Epidermal melanocyte (primary cell): Measurements from ENCODE around the gene CIP2A.

ENCODE experiments used
- DNase-seq: peaks from one replicate; pipeline ENCODE4 v3.0.0; 2011; ENCODE audit warnings: low spot score; ENCODE audit not compliant: insufficient read length

The CIP2A gene

DNA sequence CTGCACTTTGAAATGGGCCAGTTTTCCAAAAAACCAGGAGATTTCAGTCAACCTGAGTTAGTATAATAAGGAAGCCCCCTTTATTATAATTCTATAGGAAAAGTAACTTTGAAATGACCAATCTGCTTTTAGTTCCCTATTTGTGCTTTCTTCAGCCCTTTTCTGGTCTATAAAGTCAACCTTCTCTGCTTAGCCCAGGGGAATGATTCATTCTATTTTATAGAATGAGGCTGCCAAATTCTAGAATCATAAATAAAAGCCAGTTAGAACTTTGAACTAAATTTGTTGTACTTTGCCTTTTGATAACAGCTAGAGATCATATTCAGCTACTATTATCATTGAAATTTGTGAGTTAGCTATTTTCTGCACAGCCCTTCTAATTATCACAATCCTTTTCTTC, 24.7 kb downstream of the CIP2A start:
- DNase-seq = no peak

DNA sequence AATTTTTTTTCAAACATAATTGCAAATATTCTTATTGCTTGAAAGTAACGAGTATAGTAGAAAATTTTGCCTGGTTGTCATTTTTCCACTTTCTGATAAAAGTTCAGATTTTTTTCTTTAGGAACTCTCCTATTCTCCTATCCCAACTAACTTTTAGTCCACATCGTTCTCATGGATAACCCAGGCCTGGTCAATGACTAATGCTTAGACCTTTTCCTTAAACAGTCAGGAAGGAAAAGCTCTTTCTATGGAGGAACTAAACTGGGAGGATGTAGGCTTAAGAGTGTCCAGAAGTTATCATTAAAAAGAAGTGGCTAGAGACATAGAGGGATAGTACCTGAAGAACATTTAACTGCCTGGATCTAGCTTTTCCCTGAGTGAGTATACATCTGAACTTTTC, 26.7 kb downstream of the CIP2A start:
- DNase-seq = no peak

DNA sequence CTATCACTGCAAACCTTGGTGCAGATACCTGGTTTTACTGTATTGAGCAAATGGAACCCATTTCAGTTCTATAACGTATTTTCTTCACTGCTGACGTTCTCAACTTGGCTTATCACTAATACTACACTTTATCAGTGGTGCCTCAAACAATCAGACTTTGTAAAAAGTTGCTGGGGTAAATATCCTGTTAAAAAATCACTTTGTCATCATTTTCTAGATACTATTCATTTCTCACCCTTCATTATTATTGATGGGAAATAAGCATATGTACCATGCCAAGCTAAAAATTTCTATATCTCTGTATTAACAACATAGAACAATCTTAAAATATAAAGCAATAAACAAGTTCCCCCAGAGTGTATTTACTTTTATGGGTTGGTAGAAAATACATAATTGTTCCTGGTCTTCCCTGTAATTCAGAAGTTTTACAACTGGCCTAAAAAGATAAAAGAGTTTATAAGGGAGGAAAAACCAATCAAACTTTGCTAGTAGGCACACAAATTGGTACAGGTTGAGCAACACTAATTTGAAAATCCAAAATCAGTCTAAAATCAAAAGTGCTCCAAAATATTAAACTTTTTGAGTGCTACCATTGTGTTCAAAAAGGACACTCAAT, 33.2 kb downstream of the CIP2A start:
- no peak for DNase-seq

DNA sequence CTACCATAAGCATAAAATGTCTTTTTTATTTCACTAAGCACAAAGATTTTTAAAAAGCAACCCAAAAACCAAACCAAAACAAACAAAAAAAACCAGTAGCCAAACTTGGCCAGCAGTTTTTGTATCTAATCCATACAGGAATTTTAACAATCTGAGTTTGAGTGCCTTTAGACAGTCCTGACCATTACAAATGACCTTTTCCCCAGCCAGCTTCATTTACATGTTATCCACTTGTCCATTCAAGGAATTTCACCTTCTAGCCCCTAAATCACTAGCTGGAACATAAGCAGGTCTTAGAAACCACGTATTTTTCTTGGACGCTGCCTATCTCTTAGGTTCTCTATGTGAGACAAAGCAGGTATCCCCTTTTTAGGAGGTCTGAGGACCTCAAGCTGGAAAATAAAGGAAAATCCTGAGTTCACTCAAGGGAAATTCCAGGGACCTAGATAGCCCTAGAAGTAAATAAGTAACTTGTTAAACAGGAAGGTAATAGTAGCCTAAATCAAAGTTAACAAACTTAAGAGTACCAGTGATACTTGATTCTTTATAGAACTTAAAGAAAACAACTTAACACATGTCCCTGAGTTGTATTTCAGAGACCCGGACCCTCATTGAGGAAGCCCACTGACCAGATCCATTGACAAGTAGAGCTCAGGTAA, 34.2 kb downstream of the CIP2A start:
- DNase-seq = no peak

DNA sequence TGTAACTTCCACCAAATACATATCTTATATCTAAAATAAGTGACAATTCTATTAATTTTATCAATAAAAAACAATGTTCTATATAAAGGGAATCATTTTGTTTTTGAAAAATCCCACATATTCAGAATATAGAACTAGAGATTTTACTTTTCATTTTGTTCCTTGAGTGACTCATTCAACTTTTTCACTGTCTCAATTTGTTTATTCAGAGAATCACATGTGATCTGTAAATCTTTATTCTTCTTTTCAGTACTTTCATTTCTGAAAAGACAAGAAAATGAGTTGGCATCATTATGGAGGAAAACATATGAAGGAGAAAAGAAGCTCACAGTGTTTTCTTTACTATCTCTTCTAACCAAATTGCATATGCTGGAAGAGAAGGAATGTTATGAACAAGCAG, 35.0 kb downstream of the CIP2A start:
- no peak for DNase-seq

DNA sequence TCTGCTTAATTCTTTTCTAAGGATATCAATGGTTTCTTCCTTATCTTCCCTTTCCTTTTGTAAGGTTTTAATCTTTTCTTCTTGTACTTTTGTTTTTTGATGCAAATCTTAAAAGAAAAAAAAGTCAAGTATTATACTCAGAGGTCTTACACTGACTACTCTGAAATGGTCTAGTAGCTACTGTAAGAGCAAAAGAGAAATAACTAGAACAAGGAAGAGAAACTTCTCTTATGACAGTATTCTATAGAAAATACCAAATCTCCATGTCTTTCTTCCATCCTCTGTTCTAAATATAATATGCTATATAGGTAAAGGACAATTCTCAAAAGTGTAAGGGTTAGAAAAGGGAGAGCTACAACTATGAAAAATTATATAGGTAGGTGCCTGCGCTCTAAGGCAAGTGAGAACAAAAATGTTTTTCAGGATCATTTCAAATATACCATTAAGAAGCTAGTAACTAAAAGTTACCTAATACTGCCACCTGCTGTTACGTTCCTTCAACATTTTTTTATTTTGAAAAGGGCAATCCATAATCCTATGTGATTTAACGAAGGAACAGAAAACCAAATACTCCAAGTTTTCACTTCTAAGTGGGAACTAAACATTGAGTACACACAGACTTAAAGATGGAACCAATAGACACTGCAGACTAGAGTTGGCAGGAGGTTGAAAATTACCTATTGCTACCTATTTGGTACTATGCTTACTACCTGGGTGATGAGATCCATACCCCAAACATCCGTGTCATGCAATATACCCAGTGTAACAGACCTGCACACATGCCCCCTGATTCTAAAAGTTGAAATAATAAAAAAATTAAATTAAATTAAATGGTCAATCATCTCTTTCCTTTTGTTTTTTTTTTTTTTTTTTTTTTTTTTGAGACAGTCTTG, 36.7 kb downstream of the CIP2A start:
- DNase-seq = no peak

DNA sequence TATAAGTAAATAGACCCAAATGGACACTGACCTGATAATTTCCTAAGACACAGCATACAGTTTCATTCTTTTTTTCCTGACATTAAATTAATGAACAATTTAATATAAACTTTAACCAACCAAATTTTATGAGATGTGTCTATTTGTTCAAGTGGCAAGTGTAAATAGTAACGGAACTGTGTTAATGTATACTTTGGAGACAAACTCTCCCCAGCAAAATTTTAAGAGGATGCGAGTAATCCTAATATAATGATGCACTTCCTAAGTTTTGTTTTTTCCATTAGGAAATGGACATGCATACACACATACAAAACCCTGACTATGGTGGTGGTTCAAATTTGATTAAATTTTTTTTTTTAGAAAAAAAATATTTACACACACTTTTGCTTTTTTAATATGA, 40.4 kb downstream of the CIP2A start:
- DNase-seq = no peak

DNA sequence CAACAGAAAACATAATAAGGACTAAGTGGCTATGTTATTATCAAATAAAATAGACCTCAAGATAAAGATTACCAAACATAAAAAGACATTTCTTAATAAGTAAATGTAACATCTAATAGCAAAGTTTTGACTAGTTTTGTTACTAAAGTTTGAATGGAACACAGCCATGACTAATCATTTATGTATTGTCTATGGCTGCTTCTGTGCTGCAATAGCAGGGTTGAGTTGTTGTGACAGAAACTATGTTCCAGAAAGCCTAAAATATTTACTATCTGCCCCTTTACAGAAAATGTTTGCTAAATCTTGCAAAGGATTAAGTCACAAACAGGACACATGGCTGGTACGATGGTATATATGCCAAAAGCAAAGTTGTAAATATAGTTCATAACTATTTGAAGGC, 40.9 kb downstream of the CIP2A start:
- no peak for DNase-seq

DNA sequence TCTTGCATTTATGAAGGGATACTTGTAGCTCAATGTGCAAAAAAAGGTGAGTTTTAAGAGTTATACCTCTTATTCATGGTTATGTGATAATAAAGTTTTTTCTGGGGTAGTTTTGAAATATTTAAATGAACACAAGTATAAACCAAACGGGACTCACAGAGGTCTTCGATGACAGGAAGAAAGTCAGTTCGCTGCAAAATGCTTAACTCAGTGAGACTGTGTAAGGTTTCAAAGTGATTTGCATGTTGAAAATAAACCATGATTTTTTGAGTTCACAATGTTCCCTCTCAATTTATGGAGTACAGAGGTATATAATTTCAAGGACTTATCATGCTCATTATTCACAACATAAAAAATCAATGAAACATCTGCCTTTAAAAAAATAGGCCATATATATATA, 42.5 kb downstream of the CIP2A start:
- no peak for DNase-seq

DNA sequence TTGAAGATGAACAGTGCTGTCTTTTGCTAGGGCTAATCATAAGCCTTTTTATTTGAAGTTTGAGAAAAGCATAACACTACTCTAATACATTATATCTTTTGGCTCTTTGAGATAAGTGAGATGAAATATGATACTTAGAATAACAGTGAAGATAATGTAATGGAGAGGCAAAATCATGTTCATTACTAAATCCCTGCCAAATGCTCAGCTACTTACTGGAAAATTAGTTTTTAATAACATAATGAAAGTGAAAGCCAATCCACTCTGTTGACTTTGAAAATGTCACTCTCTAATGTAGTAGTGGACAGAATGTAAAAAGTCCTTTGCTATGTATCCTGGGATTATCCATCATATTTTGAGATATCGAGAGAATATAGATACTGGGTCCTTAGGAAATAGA, 43.0 kb downstream of the CIP2A start:
- no peak for DNase-seq

DNA sequence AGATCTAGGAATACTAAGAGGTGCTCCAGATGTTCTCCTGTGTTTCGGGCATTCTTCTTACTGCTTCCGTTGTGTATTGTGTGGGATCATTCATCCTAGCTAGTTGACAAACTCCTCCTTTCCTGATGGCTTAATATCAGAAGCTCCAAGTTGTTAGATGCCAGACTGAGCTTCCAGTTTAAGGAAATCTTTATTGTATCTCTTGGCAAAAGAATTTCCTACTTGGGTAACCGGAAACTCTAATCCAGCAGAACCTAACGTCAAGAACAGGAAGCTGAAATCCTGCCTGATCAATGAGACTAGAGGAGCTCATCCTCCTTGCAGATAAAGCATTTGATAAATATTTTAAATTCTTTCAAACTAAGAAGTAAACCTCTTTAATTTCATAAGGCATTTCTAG, 51.2 kb downstream of the CIP2A start:
- DNase-seq = no peak

DNA sequence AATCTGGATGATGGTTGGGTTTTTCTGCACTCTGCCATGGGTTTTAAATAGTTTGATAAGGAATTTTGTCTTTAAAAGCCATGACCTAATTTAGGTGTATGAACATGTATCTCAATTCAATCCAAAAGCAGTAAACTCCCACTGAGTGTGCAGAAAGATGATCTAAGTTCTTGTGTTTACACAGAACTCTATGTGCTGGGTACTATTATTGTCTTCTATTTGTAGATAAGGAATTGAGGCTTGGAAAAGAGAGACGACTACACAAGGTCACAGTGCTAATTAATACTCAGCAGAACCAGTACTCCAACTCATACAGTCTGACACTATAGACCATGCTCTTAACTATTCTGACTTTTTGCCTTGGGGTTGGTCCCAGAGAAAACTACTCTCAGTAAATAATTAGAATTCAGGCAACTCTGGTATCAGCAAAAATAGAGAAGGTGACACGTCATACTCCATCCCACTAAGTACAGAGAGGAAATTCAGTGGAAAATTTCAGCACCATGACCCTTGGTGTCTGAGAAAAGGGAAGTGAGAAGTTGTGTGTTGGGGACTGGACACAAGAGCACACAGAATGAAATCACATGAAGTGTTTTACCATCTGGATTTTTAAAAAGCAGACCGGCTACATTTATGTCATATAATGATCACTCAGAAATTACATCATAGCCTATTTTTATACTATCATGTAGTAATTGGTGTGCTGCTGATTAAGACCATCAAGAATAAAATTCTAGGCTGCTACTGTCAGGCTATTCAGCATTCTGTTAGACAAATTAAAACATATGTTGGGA, 60.6 kb downstream of the CIP2A start:
- DNase-seq = no peak

DNA sequence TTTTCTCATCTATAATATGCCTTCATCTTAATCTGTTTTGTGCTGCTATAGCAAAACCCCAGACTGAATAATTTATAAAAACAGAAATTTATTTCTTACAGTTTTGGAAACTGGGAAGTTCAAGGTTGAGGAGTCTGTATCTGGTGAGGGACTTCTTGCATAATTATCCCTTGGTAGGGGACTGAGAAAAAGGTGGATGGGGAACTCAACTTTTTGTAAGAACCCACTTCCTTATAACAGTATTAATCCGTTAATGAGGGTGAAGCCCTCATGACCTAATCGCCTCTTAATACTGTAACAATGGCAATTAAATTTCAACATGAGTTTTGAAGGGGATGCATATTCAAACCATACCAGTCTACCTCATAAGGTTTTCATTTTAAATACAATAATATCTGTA, 61.4 kb downstream of the CIP2A start:
- DNase-seq = no peak

DNA sequence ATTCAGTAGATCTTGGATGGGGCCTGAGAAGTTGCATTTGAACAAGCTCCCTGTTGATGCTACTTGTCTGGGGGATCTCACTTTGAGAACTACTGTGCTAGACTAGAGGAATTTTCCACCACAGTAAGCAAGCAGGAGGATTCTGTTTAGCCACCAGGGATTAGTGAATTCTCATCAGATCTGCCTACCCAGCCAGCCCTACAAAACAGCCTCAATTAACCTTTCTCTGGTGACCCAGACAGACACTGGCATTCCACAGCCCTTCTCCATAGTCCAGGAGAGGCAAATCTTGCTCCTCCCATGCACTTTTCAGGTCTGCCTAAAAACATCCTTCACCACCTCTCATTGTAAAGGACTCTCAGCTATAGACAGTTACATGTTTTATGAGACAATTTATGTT, 62.1 kb downstream of the CIP2A start:
- no peak for DNase-seq

DNA sequence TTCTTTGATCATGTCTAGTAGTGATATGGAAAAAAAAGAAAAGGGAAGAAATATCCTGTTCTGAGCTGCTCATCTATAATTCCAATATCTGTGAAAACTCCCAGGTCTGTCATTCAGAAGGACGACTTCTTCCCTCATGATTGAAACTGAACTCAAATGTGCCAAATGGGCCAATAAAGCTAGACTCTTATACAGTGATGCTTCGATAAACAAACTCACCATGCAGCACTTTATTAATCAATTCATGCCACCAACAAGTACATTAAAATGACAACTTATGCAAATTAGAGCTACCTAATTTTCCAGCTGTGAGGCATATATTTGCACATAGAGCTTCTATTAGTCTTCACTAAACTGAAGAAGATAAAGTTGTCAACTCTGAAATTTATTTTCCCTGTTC, 63.3 kb downstream of the CIP2A start:
- DNase-seq = no peak

DNA sequence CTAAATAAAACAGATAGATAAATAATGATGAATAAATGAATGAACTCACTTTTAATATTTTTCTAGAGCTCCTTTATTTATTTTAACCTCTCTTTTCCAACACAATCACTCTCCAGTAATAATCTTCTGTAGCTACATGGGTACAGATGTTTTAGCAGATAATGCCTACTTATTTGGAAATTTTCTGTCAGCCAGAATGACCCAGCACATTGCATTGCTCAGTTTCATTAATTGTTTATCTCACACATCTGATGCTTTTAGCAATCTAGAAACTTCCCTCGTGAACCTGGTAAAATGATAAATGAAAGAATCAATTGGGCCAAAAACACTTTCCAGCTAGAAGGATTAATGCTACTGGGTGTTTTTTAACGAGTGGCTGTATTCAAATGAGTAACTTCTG, 64.0 kb downstream of the CIP2A start:
- no peak for DNase-seq

DNA sequence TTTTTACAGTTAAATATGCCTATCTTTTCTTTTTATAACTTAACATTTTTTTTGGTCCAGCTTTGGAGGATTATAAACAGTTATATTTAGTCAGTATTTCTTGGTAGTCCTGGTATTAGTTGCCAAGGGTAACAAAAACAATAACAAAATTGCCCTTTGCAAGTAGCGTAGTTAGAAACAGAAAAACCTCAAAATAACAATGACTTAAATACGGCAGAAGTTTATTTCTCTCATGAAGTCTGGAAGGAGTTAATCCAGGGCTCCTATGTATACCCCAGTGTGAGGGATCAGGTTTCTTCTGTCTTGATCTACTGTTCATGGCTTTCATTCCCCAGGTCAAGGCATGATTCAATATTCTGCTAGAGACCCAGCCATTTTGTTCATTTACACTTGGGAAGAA, 64.7 kb downstream of the CIP2A start:
- no peak for DNase-seq

DNA sequence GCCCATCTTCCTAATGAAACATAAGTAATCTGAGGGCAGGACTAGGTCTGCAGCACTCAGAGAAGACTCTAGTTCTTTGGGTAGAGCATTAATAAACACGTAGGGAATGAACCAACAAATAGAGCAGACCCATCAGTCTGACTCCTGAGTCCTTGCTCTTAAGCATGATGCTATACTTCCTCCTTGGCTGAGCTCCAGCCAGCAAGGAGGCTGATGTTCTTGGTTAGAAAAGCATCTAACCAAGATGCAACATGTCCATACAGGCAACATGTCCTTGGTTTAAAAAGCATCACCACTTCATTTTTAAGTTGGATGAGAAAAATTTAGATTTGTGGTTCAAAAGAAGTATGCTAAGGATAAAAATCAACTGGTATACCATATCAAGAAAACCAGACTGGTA, 70.3 kb downstream of the CIP2A start:
- DNase-seq = no peak

DNA sequence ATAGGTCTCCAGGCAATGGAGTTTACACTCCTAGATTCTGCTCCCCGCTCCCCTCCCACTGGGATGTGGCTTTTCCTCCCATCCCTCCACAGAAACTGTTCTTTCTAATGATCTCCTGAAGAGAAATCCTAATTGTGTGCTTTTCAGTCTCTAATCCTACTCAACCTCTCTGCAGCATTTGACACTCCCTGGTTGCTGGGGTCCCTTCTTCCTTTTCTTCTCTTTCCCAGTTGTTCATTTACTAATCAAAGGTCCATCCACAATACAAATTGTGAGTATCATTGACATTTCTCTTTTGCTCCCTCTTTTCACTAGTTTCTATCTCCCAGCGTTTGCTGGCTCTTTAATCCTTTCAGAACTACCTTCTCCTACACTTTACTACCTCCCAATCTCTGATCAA, 72.4 kb downstream of the CIP2A start:
- no peak for DNase-seq

DNA sequence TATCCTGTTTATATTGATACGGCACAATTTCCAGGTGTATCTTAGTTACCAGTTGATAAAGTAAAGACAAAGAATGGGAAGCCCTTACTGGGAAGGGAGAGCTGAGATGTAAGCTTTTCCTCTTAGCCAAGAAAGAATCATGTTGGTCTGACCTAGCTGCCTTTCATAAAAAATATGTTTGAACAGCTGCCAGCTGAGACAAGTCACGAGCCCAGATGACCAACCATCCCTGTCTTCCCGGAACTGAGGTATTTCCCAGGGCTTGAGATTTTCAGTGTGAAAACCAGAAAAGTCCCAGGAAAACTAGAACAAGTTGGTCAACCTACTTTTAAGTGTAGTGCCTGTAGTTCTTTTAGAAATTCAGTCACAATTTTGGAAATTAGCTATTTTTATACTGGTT, 75.3 kb downstream of the CIP2A start:
- DNase-seq = no peak

DNA sequence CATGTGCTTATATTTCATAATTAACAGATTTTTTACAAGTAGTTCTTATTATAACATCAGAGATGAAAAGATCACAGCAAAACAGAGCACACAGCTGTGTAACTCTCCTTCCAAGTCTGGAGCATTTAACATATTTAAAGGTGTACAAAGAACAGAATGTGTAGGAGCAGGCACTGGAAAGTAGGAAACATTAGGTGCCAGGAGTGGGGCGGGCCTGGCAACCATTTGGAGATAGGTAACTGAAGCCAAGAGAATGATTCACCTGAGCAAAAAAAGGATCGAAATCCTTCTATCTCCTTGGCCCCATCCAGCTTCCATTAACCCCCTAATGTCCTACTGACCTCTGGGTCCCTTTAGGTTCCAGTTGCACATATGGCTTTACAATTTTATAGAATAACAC, 76.6 kb downstream of the CIP2A start:
- no peak for DNase-seq

DNA sequence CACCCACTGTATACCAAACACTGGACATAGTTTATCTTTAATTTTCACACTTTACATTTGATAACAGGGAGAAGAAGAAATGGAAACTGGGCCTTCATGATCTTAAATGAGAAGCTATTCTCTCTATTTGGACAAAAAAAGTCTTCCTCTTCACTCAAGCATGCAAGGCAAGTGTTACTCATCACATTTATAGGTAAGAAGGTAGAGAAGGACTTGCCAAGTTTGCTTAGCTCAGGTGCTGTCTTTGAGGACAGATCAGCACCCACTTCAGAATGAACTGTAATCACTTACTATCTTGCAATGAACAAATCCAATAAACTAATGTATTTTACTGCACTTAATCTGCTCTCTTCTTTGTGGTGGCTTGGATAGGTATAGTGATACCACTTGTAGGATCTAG, 77.7 kb downstream of the CIP2A start:
- no peak for DNase-seq
